HEK293 (cell line): Measurements from ENCODE around the gene HMGN1.
A peak's percentile ranks its signal among the peaks of the same experiment; 100 is the strongest.

Source experiments
- CTCF ChIA-PET: fragments of 350-600 bp; formaldehyde crosslinking; extraction: SDS; loops from one replicate; lab custom pipeline; 2021; ENCODE audit warnings: antibody characterized with exemption; lab: Yijun Ruan, JAX
- POLR2A ChIA-PET: fragments of 300-600 bp; formaldehyde crosslinking; extraction: SDS; loops from one replicate; lab custom pipeline; 2020; ENCODE audit warnings: antibody characterized with exemption, inconsistent platforms; lab: Yijun Ruan, JAX
- H3K27ac ChIP-seq: fragments of 200-500 bp; sonication (Bioruptor generic); 2 replicates; pipeline ENCODE4 v1.5.1; 2014; ENCODE audit warnings: low read depth, low read length, control low read depth, inconsistent platforms; ENCODE audit errors: extremely low read depth
- H3K36me3 ChIP-seq, 2 experiments: fragments of 200-500 bp in 1 of 2; sonication (Bioruptor generic) in 1 of 2; 1 replicate in 1 of 2; 2 replicates in 1 of 2; pipeline ENCODE4 v1.5.1; 2014 to 2017; ENCODE audit warnings: inconsistent platforms in 2 of 2, low read length in 2 of 2; ENCODE audit not compliant: control insufficient read depth in 2 of 2, insufficient read depth in 1 of 2
- H3K4me1 ChIP-seq: fragments of 200-500 bp; sonication (Bioruptor generic); 2 replicates; pipeline ENCODE4 v1.5.1; 2014; ENCODE audit warnings: mild to moderate bottlenecking, low read length, inconsistent platforms; ENCODE audit not compliant: control insufficient read depth, insufficient read depth
- H3K4me3 ChIP-seq: 2 replicates; pipeline ENCODE4 v1.5.1; 2011; ENCODE audit warnings: low read depth, mild to moderate bottlenecking, control low read depth, low read length, moderate library complexity
- H3K9me3 ChIP-seq: fragments of 200-500 bp; sonication (Bioruptor generic); 2 replicates; pipeline ENCODE4 v1.5.1; 2014; ENCODE audit warnings: low read depth, low read length, inconsistent platforms; ENCODE audit not compliant: control insufficient read depth, insufficient read depth
- KLF7 ChIP-seq: fragments of 450-650 bp; formaldehyde crosslinking; IDR thresholded peaks from 2 replicates; pipeline ENCODE4 v1.5.1; 2016; ENCODE audit warnings: missing biosample characterization, missing genetic modification characterization, borderline replicate concordance
- KLF8 ChIP-seq: fragments of 450-650 bp; formaldehyde crosslinking; IDR thresholded peaks from 2 replicates; pipeline ENCODE4 v1.5.1; 2016; ENCODE audit warnings: missing biosample characterization, missing genetic modification characterization
- KLF9 ChIP-seq: fragments of 450-650 bp; formaldehyde crosslinking; IDR thresholded peaks from 2 replicates; pipeline ENCODE4 v1.5.1; 2016; ENCODE audit warnings: missing biosample characterization, missing genetic modification characterization, low read depth
- MEIS1 ChIP-seq: sonication (generic); formaldehyde crosslinking; IDR thresholded peaks from 2 replicates; pipeline ENCODE4 v1.8.1; 2022; ENCODE audit warnings: missing genetic modification reagents, mild to moderate bottlenecking, borderline replicate concordance
- MYNN ChIP-seq: fragments of 450-650 bp; formaldehyde crosslinking; IDR thresholded peaks from 2 replicates; pipeline ENCODE4 v1.5.1; 2016; ENCODE audit warnings: missing biosample characterization, missing genetic modification characterization, borderline replicate concordance
- RBAK ChIP-seq: fragments of 450-650 bp; formaldehyde crosslinking; IDR thresholded peaks from 2 replicates; pipeline ENCODE4 v1.5.1; 2016; ENCODE audit warnings: missing biosample characterization, missing genetic modification characterization
- SCRT2 ChIP-seq: fragments of 450-650 bp; formaldehyde crosslinking; IDR thresholded peaks from 2 replicates; pipeline ENCODE4 v1.5.1; 2016; ENCODE audit warnings: missing biosample characterization, missing genetic modification characterization
- ZBTB1 ChIP-seq: fragments of 450-650 bp; formaldehyde crosslinking; IDR thresholded peaks from 2 replicates; pipeline ENCODE4 v1.5.1; 2016; ENCODE audit warnings: missing biosample characterization, missing genetic modification characterization
- ZBTB20 ChIP-seq: fragments of 450-650 bp; formaldehyde crosslinking; IDR thresholded peaks from 2 replicates; pipeline ENCODE4 v1.5.1; 2016; ENCODE audit warnings: missing biosample characterization, missing genetic modification characterization
- ZBTB7A ChIP-seq: fragments of 450-650 bp; formaldehyde crosslinking; IDR thresholded peaks from 2 replicates; pipeline ENCODE4 v1.5.1; 2016; ENCODE audit warnings: low read depth, missing biosample characterization, missing genetic modification characterization
- ZNF121 ChIP-seq: fragments of 450-650 bp; formaldehyde crosslinking; IDR thresholded peaks from 2 replicates; pipeline ENCODE4 v1.5.1; 2016; ENCODE audit warnings: missing biosample characterization, missing genetic modification characterization
- ZNF133 ChIP-seq: fragments of 450-650 bp; formaldehyde crosslinking; IDR thresholded peaks from 2 replicates; pipeline ENCODE4 v1.5.1; 2016; ENCODE audit warnings: missing biosample characterization, missing genetic modification characterization
- ZNF23 ChIP-seq: fragments of 450-650 bp; formaldehyde crosslinking; IDR thresholded peaks from 2 replicates; pipeline ENCODE4 v1.5.1; 2016; ENCODE audit warnings: missing biosample characterization, missing genetic modification characterization, borderline replicate concordance
- ZNF513 ChIP-seq: fragments of 450-650 bp; IDR thresholded peaks from 2 replicates; pipeline ENCODE4 v1.5.1; 2018; ENCODE audit warnings: missing biosample characterization, missing genetic modification characterization
- ZNF692 ChIP-seq: fragments of 450-650 bp; formaldehyde crosslinking; IDR thresholded peaks from 2 replicates; pipeline ENCODE4 v1.5.1; 2016; ENCODE audit warnings: missing biosample characterization, missing genetic modification characterization
- ZNF76 ChIP-seq: fragments of 450-650 bp; formaldehyde crosslinking; IDR thresholded peaks from 2 replicates; pipeline ENCODE4; 2016; ENCODE audit warnings: low read depth, missing biosample characterization, missing genetic modification characterization, borderline replicate concordance
- ZSCAN18 ChIP-seq: fragments of 450-650 bp; formaldehyde crosslinking; IDR thresholded peaks from 2 replicates; pipeline ENCODE4 v1.5.1; 2016; ENCODE audit warnings: missing biosample characterization, missing genetic modification characterization
- TF ChIP-seq, protein P1 (sequence below): fragments of 450-650 bp; formaldehyde crosslinking; IDR thresholded peaks from 2 replicates; pipeline ENCODE4 v1.5.1; 2016; ENCODE audit warnings: missing biosample characterization, missing genetic modification characterization

Gene HMGN1

DNA sequence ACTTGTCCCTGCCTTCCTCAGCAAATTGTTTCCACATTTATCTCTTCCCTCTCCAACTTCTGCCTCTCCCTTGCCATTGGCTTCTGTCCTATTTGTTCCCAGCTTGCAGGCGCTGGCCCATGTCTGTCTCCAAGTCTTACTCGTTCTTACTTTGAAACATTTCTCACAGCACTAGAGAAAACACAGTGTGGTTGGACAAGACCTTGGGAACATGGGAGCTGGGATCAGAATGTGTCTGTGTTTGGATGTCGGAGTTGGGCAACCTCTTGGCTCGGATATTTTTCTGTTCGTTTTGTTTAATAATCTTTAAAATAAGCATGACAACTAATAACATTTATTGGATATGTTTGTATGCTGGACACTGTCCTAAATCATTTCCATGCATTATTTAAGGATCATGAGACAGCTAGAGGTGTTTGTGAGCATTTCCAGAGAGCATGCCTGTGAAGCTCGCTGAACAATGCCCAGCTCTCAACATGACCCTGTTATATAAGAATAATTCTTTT lies 29.6 kb downstream of the HMGN1 start:
- H3K36me3 ChIP-seq, result no peaks in the 10 kb centered on the region
- no peak overlapping the region for H3K4me3 ChIP-seq
- H3K4me1 ChIP-seq, result no peaks in the 10 kb centered on the region; the same call in 1 of the 2 replicates
- ChIA-PET POLR2A (interaction anchor here (1.2 kb wide), 1 partner anchor 26 kb away, joined by 3 read pairs; no protein-coding TSS in a partner anchor), CTCF (interaction anchor here (0.7 to 0.9 kb wide), 2 partner anchors 124 to 142 kb away, joined by 3 to 5 read pairs; no protein-coding TSS in a partner anchor)
- no peaks in the 10 kb centered on the region for H3K9me3 ChIP-seq
- no peak for TF ChIP-seq MYNN
- no peak for TF ChIP-seq ZNF513 (tag by site-specific recombination)
- no peak for TF ChIP-seq ZNF133 (tag by site-specific recombination)
- TF ChIP-seq KLF8 (tag by site-specific recombination), result no peak
- no peak for TF ChIP-seq ZSCAN18 (tag by site-specific recombination)
- no peak for TF ChIP-seq KLF9
- TF ChIP-seq KLF7, result no peak
- no peak for TF ChIP-seq MEIS1
- no peak for TF ChIP-seq ZBTB1
- TF ChIP-seq ZNF692, result no peak
- TF ChIP-seq ZBTB7A (tag by site-specific recombination), result no peak
- no peak for TF ChIP-seq RBAK (tag by site-specific recombination)
- no peak for TF ChIP-seq SCRT2
- TF ChIP-seq, protein P1, sequence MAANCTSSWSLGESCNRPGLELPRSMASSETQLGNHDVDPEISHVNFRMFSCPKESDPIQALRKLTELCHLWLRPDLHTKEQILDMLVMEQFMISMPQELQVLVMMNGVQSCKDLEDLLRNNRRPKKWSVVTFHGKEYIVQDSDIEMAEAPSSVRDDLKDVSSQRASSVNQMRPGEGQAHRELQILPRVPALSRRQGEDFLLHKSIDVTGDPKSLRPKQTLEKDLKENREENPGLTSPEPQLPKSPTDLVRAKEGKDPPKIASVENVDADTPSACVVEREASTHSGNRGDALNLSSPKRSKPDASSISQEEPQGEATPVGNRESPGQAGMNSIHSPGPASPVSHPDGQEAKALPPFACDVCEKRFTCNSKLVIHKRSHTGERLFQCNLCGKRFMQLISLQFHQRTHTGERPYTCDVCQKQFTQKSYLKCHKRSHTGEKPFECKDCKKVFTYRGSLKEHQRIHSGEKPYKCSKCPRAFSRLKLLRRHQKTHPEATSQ (tag by site-specific recombination), result no peak
- TF ChIP-seq ZNF23, result no peak
- TF ChIP-seq ZNF76 (tag by site-specific recombination), result no peak
- H3K27ac ChIP-seq, result no peak overlapping the region

DNA sequence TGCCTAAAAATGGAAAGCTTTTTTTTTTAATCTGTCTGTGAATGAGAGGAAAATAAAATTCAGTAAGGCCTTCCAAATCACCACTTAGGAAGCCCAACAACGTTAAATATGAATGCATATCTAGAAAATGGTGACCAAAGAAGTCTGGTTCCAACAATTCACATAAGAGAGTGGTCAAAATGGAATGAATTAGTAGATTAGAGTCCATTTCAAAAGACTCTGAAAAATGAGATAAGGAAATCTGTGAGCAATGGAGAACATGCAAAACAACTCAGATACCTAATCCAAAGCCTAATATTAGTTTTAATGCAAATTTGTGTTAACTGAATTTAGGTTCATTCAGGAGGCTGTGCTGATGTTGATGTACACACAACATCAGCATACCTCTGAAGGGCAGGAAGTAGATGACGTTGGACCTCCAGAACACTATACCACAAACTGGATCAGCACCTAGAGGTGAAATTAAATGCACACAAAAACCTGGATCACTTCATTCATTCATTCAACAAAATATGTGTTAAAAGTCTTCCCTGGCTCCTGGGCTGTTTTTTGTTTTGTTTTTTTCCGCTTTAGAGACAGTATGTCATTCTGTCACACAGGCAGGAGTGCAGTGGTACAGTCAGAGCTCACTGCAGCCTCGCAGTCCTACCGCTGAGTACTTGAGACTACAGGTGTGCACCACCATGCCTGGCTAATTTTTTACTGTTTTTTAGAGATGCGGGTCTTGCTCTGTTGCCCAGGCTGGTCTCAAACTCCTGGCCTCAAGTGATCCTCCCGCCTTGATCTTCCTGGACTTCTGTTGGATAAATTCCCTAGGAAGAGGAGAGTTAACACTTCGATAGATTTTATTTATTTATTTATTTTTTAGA lies 30.6 kb downstream of the HMGN1 start:
- Histone ChIP-seq H3K9me3 (no peaks in the 10 kb centered on the region), H3K4me3 (no peak overlapping the region), H3K4me1 (no peaks in the 10 kb centered on the region; the same call in 1 of the 2 replicates), H3K36me3 (no peaks in the 10 kb centered on the region), H3K27ac (no peak overlapping the region)
- ChIA-PET POLR2A (interaction anchor here (1.1 to 6.8 kb wide), 3 partner anchors 20 to 84 kb away, joined by 3 to 79 read pairs (median 4); partner anchors contain the start of gene HMGN1), CTCF (interaction anchor here (0.7 to 1.1 kb wide), 2 partner anchors 29 to 281 kb away, joined by 3 to 4 read pairs; no protein-coding TSS in a partner anchor)
- TF ChIP-seq ZBTB20 (no peak), ZNF121 (tag by site-specific recombination) (peak; percentile 88; the same call in 1 of the 2 replicates)
